C4-2B (cell line): ENCODE results near the gene CTXND1.
"Not testable (repeated sequence)": the region's sequence is repeated elsewhere in the genome, so short reads cannot be mapped to it uniquely, and the experiment has no call there.

Source experiments
- H3K27ac ChIP-seq: fragments of 450-650 bp; 2 replicates; pipeline ENCODE4 v1.5.1; 2017
- CTCF ChIP-seq: fragments of 450-650 bp; conservative IDR thresholded peaks from 2 replicates; pipeline ENCODE4 v1.5.1; 2017; ENCODE audit warnings: mild to moderate bottlenecking
- ZFX ChIP-seq: fragments of 450-650 bp; IDR thresholded peaks from 2 replicates; pipeline ENCODE4 v1.6.1; 2017

The CTXND1 gene

GRCh38 chr15:80252121-80252518 lies at the start of gene CTXND1:
Gene CTXND1, minus strand, starts transcription at chr15:80252213. Its CDS starts 50,264 bp downstream, at chr15:80201949.
- no peak within 1 kb of the TSS for H3K27ac ChIP-seq
- TF ChIP-seq CTCF = no peak
- TF ChIP-seq ZFX = no peak

- H3K27ac ChIP-seq = no peak overlapping the region
- TF ChIP-seq ZFX (no peak), CTCF (no peak)
Observed at GRCh38 chr15:80301472-80301871, 49.5 kb upstream of the CTXND1 start.

GRCh38 chr15:80295777-80296176 lies 43.8 kb upstream of the CTXND1 start:
- not testable (repeated sequence) for H3K27ac ChIP-seq

GRCh38 chr15:80292079-80292478 lies 40.1 kb upstream of the CTXND1 start:
- TF ChIP-seq CTCF (no peak), ZFX (no peak)
- no peak overlapping the region for H3K27ac ChIP-seq

GRCh38 chr15:80290891-80291290 lies 38.9 kb upstream of the CTXND1 start:
- H3K27ac ChIP-seq = not testable (repeated sequence)

GRCh38 chr15:80289528-80290495 lies 37.8 kb upstream of the CTXND1 start:
- H3K27ac ChIP-seq = no peak overlapping the region
- no peak for TF ChIP-seq CTCF
- no peak for TF ChIP-seq ZFX

- no peak overlapping the region for H3K27ac ChIP-seq
- no peak for TF ChIP-seq ZFX
- TF ChIP-seq CTCF = no peak
Observed at GRCh38 chr15:80288131-80288530, 36.1 kb upstream of the CTXND1 start.

GRCh38 chr15:80286055-80286454 lies 34.0 kb upstream of the CTXND1 start:
- TF ChIP-seq ZFX (no peak), CTCF (no peak)
- no peak overlapping the region for H3K27ac ChIP-seq
